ENCODE results near the gene MBD6.
"Not testable (repeated sequence)": the region's sequence is repeated elsewhere in the genome, so short reads cannot be mapped to it uniquely, and the experiment has no call there.

MBD6 gene

GRCh38 chr12:57549909-57550640 is 27.5 kb downstream of the MBD6 start, which contains the start of gene KIF5A:
Gene KIF5A (plus strand): TSS chr12:57550044. CDS start chr12:57550272, 228 bp downstream.
- peak; percentile 14 for DNase-seq (ENCODE audit: low read depth)

- no peak for DNase-seq (ENCODE audit: low read depth)
These were observed 28.3 kb downstream of the MBD6 start for GRCh38 chr12:57550641-57551549.

- no peak for DNase-seq (ENCODE audit: low read depth)
These were observed 29.1 kb downstream of the MBD6 start for GRCh38 chr12:57551637-57552305.

GRCh38 chr12:57552306-57552651 is 29.7 kb downstream of the MBD6 start:
- no peak for DNase-seq (ENCODE audit: low read depth)

GRCh38 chr12:57552835-57553313 is 30.2 kb downstream of the MBD6 start:
- no peak for DNase-seq (ENCODE audit: low read depth)

GRCh38 chr12:57553343-57554202 is 30.9 kb downstream of the MBD6 start:
- no peak for DNase-seq (ENCODE audit: low read depth)

GRCh38 chr12:57554453-57554852 is 31.8 kb downstream of the MBD6 start:
- DNase-seq (ENCODE audit: low read depth), result no peak

- no peak for DNase-seq (ENCODE audit: low read depth)
These were observed 32.3 kb downstream of the MBD6 start for GRCh38 chr12:57554897-57555296.

GRCh38 chr12:57558864-57559263 is 36.2 kb downstream of the MBD6 start:
- DNase-seq (ENCODE audit: low read depth), result no peak

GRCh38 chr12:57560516-57560915 is 37.9 kb downstream of the MBD6 start:
- DNase-seq (ENCODE audit: low read depth), result no peak

GRCh38 chr12:57561117-57561516 is 38.5 kb downstream of the MBD6 start:
- DNase-seq (ENCODE audit: low read depth), result not testable (repeated sequence)

- no peak for DNase-seq (ENCODE audit: low read depth)
These were observed 40.7 kb downstream of the MBD6 start for GRCh38 chr12:57563358-57563757.

GRCh38 chr12:57564178-57564740 is 41.6 kb downstream of the MBD6 start:
- DNase-seq (ENCODE audit: low read depth), result no peak

- no peak for DNase-seq (ENCODE audit: low read depth)
These were observed 46.2 kb downstream of the MBD6 start for GRCh38 chr12:57568838-57569237.

- no peak for DNase-seq (ENCODE audit: low read depth)
These were observed 47.2 kb downstream of the MBD6 start for GRCh38 chr12:57569858-57570257.

- DNase-seq (ENCODE audit: low read depth), result not testable (repeated sequence)
These were observed 47.8 kb downstream of the MBD6 start for GRCh38 chr12:57570438-57570837.

GRCh38 chr12:57571926-57572762 is 49.5 kb downstream of the MBD6 start:
- DNase-seq (ENCODE audit: low read depth), result no peak

- no peak for DNase-seq (ENCODE audit: low read depth)
These were observed 52.2 kb downstream of the MBD6 start for GRCh38 chr12:57574795-57575194.

GRCh38 chr12:57575771-57576612 is 53.4 kb downstream of the MBD6 start:
- no peak for DNase-seq (ENCODE audit: low read depth)
